B cell (primary cell): Measurements from ENCODE around the gene MSH3.

Experiments used
- CTCF ChIP-seq: fragments of 200-600 bp; IDR thresholded peaks from one replicate; pipeline ENCODE4 v1.8.0; 2022; ENCODE audit warnings: antibody characterized with exemption, mild to moderate bottlenecking
- EZH2 ChIP-seq: IDR thresholded peaks from 2 replicates; pipeline ENCODE4 v1.6.1; 2012; ENCODE audit warnings: borderline replicate concordance, low read depth, mild to moderate bottlenecking, moderate library complexity, low read length; ENCODE audit not compliant: insufficient read depth, poor library complexity, severe bottlenecking

DNA sequence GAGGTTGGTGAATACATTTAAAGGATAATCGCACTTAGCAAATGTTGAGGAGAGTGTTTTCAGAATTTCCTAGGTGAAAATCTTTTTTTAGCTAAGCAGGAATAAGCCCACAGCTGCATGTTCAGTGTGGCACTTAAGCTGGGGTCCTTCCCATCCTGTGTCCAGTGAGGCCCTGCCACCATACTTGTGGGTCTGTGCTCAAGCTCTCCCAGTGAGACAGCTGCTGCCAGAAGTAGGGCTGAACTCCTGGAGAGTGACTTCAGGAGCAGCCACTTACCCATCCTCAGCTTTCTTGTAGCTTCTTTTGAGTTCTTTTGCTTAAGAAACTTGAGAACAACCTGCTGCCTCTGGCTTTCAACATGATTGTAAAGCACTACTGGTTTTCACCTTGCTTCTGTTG is 110.3 kb downstream of the MSH3 start:
- no peak for TF ChIP-seq CTCF
- TF ChIP-seq EZH2, result no peak
